Chondrocyte (in vitro differentiated cells): Measurements from ENCODE around the gene GMPPA. TPM values are rescaled to one million over a fixed set of nuclear protein-coding genes. Genes with fewer than 3 reads are reported as not detected.

Source experiments
- DNase-seq: peaks from one replicate; pipeline ENCODE4 v3.0.0; 2021; ENCODE audit warnings: mixed read lengths, low spot score
- H3K27ac Mint-ChIP-seq: one replicate; pipeline ENCODE4 v1.8.0; 2021; ENCODE audit warnings: mild to moderate bottlenecking, moderate library complexity, mixed read lengths; ENCODE audit not compliant: unreplicated experiment
- H3K27me3 Mint-ChIP-seq: 2 replicates; pipeline ENCODE4 v1.8.0; 2021; ENCODE audit warnings: low read depth, mixed read lengths
- H3K36me3 Mint-ChIP-seq: 2 replicates; pipeline ENCODE4 v1.8.0; 2021; ENCODE audit warnings: low read depth, mixed read lengths
- H3K4me1 Mint-ChIP-seq: 2 replicates; pipeline ENCODE4 v1.8.0; 2021; ENCODE audit warnings: low read depth, mild to moderate bottlenecking, mixed read lengths
- H3K4me3 Mint-ChIP-seq: one replicate; pipeline ENCODE4 v1.8.0; 2021; ENCODE audit warnings: mild to moderate bottlenecking, moderate library complexity, mixed read lengths; ENCODE audit not compliant: unreplicated experiment
- H3K9me3 Mint-ChIP-seq: 2 replicates; pipeline ENCODE4 v1.8.0; 2021; ENCODE audit warnings: low read depth, mixed read lengths
- total RNA-seq: library from RNA; stranded (reverse); gene quantifications from 3 replicates; pipeline ENCODE4 v1.2.1, GENCODE V29; 2021
- TF ChIP-seq, protein P1 (sequence below): fragments of 200-600 bp; sonication (generic); IDR thresholded peaks from 2 replicates; pipeline ENCODE4 v1.5.0; 2021; ENCODE audit warnings: antibody characterized with exemption, mild to moderate bottlenecking, moderate library complexity

GMPPA gene
- total RNA-seq, 1 donor from 2014 or later: 60.9 TPM

DNA sequence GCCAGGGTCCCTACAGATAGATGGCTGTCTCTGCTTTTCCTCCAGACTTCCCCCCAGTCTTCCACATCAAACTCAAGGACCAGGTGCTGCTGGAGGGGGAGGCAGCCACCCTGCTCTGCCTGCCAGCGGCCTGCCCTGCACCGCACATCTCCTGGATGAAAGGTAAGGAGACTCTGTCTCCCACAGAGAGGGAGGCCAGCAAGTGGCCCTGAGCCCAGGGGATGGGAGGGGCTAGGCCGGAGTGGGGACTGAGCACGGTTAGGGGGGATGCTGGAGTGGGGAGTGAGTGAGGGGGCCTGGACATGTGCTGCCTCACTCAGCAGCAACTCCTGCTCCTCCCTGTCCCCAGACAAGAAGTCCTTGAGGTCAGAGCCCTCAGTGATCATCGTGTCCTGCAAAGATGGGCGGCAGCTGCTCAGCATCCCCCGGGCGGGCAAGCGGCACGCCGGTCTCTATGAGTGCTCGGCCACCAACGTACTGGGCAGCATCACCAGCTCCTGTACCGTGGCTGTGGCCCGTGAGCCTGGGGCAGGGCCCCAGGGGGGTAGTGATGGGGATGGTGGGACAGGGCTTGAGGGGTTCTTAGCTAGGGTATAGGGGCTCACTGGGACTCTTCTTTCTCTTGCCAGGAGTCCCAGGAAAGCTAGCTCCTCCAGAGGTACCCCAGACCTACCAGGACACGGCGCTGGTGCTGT, 10.4 kb upstream of the GMPPA start:
- no peak for DNase-seq
- H3K36me3 Mint-ChIP-seq: peaks cover 10% of the 10 kb centered on the region

GRCh38 chr2:219488844-219489194, 9.9 kb upstream of the GMPPA start:
- peaks cover 6% of the 10 kb centered on the region for H3K4me1 Mint-ChIP-seq
- no peak overlapping the region for H3K4me3 Mint-ChIP-seq
- TF ChIP-seq, protein P1, sequence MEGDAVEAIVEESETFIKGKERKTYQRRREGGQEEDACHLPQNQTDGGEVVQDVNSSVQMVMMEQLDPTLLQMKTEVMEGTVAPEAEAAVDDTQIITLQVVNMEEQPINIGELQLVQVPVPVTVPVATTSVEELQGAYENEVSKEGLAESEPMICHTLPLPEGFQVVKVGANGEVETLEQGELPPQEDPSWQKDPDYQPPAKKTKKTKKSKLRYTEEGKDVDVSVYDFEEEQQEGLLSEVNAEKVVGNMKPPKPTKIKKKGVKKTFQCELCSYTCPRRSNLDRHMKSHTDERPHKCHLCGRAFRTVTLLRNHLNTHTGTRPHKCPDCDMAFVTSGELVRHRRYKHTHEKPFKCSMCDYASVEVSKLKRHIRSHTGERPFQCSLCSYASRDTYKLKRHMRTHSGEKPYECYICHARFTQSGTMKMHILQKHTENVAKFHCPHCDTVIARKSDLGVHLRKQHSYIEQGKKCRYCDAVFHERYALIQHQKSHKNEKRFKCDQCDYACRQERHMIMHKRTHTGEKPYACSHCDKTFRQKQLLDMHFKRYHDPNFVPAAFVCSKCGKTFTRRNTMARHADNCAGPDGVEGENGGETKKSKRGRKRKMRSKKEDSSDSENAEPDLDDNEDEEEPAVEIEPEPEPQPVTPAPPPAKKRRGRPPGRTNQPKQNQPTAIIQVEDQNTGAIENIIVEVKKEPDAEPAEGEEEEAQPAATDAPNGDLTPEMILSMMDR: no peak
- H3K27me3 Mint-ChIP-seq: no peaks in the 10 kb centered on the region
- no peak overlapping the region for H3K27ac Mint-ChIP-seq
- no peaks in the 10 kb centered on the region for H3K9me3 Mint-ChIP-seq
- DNase-seq: no peak
- H3K36me3 Mint-ChIP-seq: peaks cover 10% of the 10 kb centered on the region

More for the DNA sequence above, 10.4 kb upstream of the GMPPA start:
- H3K9me3 Mint-ChIP-seq: no peaks in the 10 kb centered on the region
- no peaks in the 10 kb centered on the region for H3K27me3 Mint-ChIP-seq
- peaks cover 6% of the 10 kb centered on the region for H3K4me1 Mint-ChIP-seq
- TF ChIP-seq, protein P1: no peak
- H3K27ac Mint-ChIP-seq: no peak overlapping the region
- H3K4me3 Mint-ChIP-seq: no peak overlapping the region

GRCh38 chr2:219489315-219489714, 9.4 kb upstream of the GMPPA start:
- H3K4me1 Mint-ChIP-seq: peaks cover under 1% of the 10 kb centered on the region
- TF ChIP-seq, protein P1: no peak
- H3K36me3 Mint-ChIP-seq: peaks cover 10% of the 10 kb centered on the region
- no peak overlapping the region for H3K27ac Mint-ChIP-seq
- DNase-seq: no peak
- H3K9me3 Mint-ChIP-seq: no peaks in the 10 kb centered on the region
- no peak overlapping the region for H3K4me3 Mint-ChIP-seq
- no peaks in the 10 kb centered on the region for H3K27me3 Mint-ChIP-seq

DNA sequence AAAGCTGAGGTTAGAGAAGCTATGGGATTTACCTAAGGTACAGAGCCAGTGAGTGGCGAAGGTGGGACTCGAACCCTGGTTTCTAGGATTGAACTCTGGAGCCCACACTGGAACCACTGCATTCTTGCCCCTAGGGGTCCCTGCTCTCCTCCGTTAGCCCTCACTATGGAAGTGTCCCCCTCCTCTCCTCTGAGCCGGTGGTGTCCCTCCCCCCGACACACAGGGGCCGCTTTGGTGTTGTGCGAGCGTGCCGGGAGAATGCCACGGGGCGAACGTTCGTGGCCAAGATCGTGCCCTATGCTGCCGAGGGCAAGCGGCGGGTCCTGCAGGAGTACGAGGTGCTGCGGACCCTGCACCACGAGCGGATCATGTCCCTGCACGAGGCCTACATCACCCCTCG, 8.5 kb upstream of the GMPPA start:
- no peak for DNase-seq
- TF ChIP-seq, protein P1: peak; percentile 45
- no peak overlapping the region for H3K4me3 Mint-ChIP-seq
- peaks cover 3% of the 10 kb centered on the region for H3K4me1 Mint-ChIP-seq
- H3K27me3 Mint-ChIP-seq: no peaks in the 10 kb centered on the region
- H3K27ac Mint-ChIP-seq: no peak overlapping the region
- peaks cover 10% of the 10 kb centered on the region for H3K36me3 Mint-ChIP-seq
- no peaks in the 10 kb centered on the region for H3K9me3 Mint-ChIP-seq

DNA sequence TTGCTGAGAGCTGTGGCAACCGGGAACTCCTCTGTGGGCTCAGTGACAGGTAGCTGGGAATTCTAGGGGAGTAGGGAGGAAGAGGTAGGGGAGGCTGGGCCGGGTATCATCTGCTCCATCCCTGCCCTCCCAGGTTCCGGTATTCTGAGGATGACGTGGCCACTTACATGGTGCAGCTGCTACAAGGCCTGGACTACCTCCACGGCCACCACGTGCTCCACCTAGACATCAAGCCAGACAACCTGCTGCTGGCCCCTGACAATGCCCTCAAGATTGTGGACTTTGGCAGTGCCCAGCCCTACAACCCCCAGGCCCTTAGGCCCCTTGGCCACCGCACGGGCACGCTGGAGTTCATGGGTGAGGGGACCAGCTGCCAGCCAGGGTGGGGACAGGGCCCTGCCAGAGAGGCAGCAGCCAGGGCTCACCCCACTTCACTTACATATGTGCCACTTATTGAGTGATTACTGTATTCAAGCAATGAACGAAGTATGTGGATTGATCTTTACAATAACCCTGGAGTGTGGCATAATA, 8.0 kb upstream of the GMPPA start:
- H3K4me3 Mint-ChIP-seq: no peak overlapping the region
- TF ChIP-seq, protein P1: no peak
- DNase-seq: no peak
- H3K36me3 Mint-ChIP-seq: peaks cover 10% of the 10 kb centered on the region
- no peaks in the 10 kb centered on the region for H3K27me3 Mint-ChIP-seq
- H3K9me3 Mint-ChIP-seq: no peaks in the 10 kb centered on the region
- H3K27ac Mint-ChIP-seq: no peak overlapping the region
- H3K4me1 Mint-ChIP-seq: peaks cover 8% of the 10 kb centered on the region
